Measurements from ENCODE around the gene CCNK.

CCNK gene

DNA sequence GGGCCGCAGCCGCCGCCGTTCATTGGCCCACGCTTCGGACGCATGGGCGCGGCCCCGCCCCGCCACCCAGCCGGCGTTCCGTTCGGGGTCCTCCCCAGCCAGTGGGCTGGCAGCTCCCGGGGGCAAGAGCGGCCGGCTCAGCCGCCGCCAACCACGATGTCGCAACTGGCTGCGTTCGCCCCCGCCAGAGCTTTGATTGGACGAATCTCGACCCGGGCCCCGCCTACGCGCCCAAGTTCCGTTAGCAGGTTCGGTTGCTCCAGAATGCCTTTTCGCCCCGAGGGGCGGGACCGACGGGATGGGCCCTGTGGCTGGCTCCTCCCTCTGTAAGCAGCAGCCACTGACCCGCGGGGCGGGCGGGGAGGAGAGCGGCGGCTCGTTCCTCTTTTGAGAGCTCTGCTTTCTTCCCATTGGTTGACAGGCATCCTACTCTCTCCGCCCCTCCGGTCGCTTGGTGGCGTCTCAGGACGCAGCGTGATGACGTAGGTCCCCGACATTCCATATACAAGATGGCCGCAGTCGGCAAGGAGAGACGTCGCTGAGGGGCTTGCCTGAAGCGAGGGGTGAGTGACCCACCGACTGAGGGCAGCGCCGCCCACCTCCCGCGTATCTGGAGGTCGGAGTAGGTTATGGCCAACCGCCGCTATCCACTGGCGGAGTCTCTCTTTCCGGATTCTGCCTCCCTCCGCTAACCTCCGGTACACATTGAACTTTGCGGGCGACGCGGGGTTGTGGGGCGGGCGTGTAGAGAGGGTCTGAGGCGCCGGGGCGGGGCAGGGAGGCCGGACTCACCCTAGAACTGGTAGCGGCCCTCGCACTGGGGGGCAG, at the start of gene CCNK:
Gene CCNK, plus strand, starts transcription at position 493 of the 828 bp plus-strand sequence. CDS start 11,269 bp downstream, outside the sequence.
- peak; percentile 100 for DNase-seq

DNA sequence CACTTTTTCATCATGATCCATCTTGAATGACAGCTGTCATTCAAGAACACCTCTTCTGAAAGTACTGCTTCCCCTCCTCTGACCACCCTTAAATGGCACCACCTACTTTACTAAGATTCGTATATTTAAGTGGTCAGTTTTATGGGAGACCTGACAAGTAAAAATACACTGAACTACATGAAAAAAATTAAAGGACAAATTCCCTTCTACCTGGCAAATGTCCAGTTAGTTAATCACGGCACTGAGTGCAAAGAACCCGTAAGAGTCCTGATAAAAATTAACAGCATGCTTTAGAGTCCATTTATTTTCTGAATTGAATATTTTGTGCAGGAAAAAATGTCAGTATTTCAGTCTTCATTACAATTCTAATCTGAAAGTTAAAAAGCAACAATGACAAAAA, 49.2 kb upstream of the CCNK start:
- DNase-seq, result no peak

- no peak for DNase-seq
Measured at GRCh38 chr14:99432485-99432884, 48.7 kb upstream of the CCNK start.

- DNase-seq, result no peak
Measured at GRCh38 chr14:99435327-99435726, 45.9 kb upstream of the CCNK start.

- no peak for DNase-seq
Measured at GRCh38 chr14:99436247-99437180, 44.7 kb upstream of the CCNK start.

DNA sequence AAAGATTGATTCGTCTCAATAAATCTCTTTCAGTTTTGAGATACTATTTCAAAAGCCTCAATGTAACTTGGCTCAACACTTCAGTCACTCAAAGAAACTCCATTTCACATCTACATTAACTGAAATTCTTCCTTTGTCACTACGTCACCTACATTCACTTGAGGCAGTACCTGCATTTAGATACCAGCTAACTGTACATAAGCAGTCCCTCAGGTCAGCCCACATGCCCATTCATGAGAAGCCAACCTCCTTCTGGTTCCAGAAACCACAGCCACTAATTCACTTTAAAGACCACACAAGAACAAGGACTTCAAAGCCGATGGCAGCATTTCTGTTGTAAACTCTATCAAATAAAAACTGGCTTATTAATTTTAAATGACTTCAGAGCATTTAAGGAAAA, 43.5 kb upstream of the CCNK start:
- DNase-seq, result no peak

GRCh38 chr14:99440278-99440677, 40.9 kb upstream of the CCNK start:
- DNase-seq, result no peak

DNA sequence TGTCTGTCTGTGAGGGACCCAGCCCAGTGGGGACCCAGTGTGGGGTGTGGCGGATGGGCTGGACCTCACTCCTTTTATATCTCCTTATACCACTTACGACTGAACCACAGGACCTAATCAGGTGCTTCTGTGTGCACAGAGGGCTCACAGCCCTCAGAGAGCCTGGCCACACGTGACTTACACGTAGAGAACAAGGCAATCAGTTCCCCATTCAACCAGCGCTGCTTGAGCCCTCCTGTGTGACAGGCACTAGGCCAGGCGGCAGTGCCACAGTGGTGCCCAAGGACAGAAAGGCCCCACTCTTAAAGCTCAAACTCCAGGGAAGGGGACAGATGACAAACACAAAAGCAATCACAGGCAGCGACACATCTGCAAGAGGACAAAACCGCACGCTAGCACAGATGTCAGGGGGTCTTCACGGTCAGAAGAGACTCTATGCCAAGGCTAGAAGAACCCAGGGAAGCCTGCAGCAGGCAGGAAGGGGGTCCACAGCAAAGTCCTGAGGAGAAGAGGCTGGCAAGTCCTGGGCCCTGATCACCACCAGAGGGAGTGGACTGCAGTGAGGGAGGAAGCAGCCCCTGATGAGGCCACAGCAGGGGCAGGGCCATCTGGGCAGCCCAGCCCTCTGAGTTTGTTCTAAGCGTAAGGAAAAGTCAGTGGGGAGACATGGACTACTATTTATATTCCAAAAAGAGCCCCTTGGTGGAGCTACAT, 39.9 kb upstream of the CCNK start:
- no peak for DNase-seq

DNA sequence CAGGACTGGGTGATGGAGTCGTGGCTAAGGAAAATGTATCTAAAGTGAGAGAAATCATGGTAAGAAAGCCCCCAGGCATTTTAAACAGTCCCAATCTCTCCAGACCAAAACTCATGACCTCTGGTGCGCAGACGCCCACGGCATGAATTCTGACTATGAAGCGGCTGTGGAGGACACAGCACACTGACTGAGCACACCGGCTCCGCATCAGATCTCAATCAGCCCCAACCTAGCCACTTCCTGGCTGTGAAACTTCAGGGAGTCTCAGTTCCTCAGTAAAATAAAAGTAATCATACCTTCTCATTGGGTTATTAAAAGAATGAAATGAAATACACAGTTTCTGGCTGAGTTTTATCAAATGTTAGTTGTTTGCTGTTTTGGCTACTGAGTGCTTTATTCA, 39.3 kb upstream of the CCNK start:
- no peak for DNase-seq

DNA sequence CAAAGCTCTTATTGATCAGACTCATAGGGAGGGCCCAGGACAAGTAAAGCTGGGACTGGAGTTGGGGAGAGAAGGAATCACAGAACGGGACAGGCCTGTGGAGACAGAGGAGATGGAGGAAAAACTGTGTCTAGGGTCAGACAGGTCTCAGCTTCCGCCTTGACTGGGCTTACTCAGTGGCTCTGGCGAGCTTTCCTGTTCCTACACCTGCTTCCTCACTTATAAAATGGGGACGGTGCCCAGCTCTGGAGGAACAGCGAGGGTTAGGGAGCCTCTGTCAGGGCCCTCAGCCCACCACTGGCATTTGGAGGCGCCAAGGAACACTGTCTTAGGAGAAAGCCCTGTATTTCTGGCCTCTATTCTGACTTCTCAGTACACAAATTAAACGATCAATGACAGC, 35.3 kb upstream of the CCNK start:
- DNase-seq, result no peak

- DNase-seq, result no peak
Measured at GRCh38 chr14:99447739-99448138, 33.5 kb upstream of the CCNK start.

DNA sequence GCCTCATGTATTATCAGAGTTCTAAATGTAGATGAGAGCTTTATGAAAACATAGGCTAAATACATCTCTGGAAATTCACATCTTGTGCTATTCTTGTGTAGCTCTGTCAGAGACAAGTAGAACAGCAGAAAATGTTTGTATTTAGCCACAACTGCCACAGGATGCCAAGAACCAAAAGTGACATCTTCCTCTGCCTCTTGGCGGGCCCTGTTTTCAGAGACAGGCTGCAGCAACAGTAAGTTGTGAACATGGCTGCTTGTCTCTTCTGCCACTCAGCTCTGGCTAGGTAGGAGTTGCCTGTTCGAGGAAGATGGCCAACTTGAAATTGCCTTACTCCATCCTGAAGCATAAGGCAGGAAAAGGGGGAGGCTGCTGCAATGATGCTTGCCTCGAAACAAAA, 30.9 kb upstream of the CCNK start:
- no peak for DNase-seq

GRCh38 chr14:99451234-99451633, 30.0 kb upstream of the CCNK start:
- no peak for DNase-seq

DNA sequence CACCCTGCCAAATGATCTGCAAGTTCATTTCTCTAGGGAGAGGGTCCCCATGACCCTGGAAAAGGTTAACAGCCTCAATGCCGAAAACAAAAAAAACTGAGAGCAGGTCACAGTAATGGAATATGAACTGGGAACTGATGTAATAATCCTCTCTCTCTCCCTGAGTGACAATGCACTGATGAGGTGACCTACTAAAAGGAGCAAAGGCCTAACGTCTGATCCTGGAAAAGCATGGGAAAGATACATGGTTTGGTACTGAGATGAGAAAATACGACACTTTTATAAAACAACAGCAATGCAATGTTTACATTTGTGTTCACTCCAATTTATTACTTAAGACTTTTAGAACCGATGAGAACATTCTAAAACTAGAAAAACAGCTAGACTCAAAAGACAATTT, 28.2 kb upstream of the CCNK start:
- DNase-seq, result no peak

GRCh38 chr14:99454246-99454645, 27.0 kb upstream of the CCNK start:
- DNase-seq, result no peak

DNA sequence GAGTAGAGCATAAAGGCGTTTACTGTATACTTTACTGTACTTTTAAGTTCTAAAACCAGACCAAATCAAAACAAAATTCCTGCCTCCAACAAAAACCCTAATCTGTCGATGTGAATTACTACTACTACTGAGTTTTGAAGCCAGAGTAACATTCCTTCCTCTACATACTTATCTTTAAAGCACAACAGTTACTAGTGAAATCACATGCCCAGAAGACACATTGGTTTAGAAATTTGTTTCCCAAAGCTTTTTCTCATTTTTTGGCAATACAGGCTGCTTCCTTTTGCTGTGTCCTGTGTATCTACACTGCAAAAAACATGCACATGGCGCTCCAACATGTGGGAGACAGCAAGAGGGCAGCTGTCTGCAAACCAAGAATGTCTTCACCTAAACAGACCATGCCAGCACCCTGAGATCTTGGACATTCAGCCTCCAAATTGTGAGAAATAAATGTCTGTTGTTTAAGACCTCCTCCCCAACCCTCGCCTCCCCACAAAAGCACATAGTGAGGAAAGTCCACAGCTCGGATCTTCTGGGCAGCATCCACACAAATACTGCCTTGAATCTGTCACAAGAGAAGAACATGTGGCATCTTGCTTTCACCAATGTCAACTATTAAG, 21.6 kb upstream of the CCNK start:
- peak; percentile 8 for DNase-seq

DNA sequence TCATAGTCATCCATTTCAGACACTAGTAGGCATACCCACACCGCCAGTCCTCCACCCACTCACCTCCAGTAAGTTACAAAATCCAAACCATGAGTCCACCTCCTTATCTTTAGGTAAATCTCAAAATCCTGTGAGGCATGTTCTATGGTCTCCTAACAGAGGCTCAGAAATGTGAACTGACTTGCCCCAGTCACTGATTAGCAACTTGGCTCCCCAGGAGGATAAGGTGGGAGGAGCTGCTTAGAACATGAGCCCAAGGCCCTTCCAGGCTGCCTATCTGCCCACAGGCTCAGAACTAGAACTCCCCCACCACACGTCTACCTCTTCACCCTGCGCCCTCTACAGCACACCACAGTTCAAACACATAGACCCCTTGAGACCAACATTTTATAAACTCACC, 20.4 kb upstream of the CCNK start:
- DNase-seq, result no peak

DNA sequence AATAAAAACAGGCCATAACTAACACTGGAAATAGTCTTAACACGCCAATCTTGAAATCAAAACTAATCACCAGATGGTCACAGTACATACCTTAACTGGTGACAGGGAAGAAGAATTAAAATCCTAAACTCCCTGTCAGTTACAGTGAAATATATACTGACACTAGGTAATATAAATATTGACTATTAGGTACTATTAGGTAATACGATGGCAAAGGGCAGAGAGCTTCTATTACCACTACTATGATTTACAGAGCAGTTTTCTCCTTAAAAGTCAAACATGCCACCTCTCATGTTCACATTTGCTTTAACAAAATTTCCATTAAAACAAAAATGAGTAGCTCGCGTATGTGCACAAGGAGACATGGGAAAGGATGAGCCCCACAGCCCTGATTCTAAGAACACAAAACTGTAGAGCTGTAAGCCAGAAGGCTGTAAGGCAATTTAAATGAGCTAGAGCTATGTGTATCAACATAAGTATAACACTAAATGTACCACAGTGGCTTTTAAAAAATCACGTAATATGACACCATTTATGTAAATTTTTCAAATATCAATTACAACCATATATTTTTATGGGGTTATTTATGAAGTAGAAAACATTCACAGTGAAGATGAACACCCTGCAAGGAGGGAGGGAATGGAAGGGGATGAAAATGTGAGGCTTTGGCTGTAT, 19.7 kb upstream of the CCNK start:
- DNase-seq, result no peak

DNA sequence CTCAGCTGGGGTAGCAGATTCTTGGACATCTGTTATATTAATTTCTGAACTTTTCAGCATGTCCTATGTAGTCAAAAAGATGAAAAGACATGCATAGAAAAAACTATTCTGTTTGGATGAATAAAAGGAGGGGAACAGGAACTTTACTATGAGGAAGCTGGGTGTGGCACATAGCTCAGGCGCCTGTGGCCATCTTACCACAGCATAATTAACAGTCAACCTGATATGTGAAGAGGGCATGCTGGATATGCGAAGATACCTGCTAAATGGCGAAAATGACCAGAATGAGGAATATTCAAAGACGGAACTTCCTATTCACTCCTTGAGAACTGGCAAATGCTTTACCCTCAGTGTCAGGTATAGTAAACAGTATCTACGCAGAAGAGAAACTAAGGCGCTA, 19.0 kb upstream of the CCNK start:
- no peak for DNase-seq

- no peak for DNase-seq
Measured at GRCh38 chr14:99463974-99464373, 17.2 kb upstream of the CCNK start.

GRCh38 chr14:99465288-99465687, 15.9 kb upstream of the CCNK start:
- no peak for DNase-seq

- DNase-seq, result no peak
Measured at GRCh38 chr14:99466758-99467157, 14.5 kb upstream of the CCNK start.

Measured in fibroblast of upper back skin (primary cell).